HG03175 (cell line): ENCODE results near the gene OCA2.
"Not testable (repeated sequence)": the region's sequence is repeated elsewhere in the genome, so short reads cannot be mapped to it uniquely, and the experiment has no call there.

Source experiments
- ATAC-seq: cut with Tn5 transposase; IDR thresholded peaks from one replicate; pipeline ENCODE4 v1.9.1; 2021; ENCODE audit warnings: mild to moderate bottlenecking, moderate library complexity; ENCODE audit not compliant: unreplicated experiment

The OCA2 gene

GRCh38 chr15:28121577-28121976, 22.5 kb upstream of the OCA2 start:
- ATAC-seq = not testable (repeated sequence)

- ATAC-seq = no peak
These were observed 21.2 kb upstream of the OCA2 start for GRCh38 chr15:28120359-28120640.

- no peak for ATAC-seq
These were observed 19.4 kb upstream of the OCA2 start for GRCh38 chr15:28118531-28118930.

GRCh38 chr15:28118083-28118482, 19.0 kb upstream of the OCA2 start:
- ATAC-seq = no peak

GRCh38 chr15:28117432-28117990, 18.4 kb upstream of the OCA2 start:
- no peak for ATAC-seq

GRCh38 chr15:28116521-28117431, 17.7 kb upstream of the OCA2 start:
- no peak for ATAC-seq

- ATAC-seq = no peak
These were observed 16.8 kb upstream of the OCA2 start for GRCh38 chr15:28115871-28116270.

GRCh38 chr15:28114721-28115622, 15.9 kb upstream of the OCA2 start:
- no peak for ATAC-seq

GRCh38 chr15:28114114-28114455, 15.0 kb upstream of the OCA2 start:
- ATAC-seq = no peak

GRCh38 chr15:28113394-28114113, 14.4 kb upstream of the OCA2 start:
- no peak for ATAC-seq

GRCh38 chr15:28112962-28113361, 13.8 kb upstream of the OCA2 start:
- no peak for ATAC-seq

GRCh38 chr15:28112101-28112760, 13.1 kb upstream of the OCA2 start:
- no peak for ATAC-seq

GRCh38 chr15:28111543-28111942, 12.4 kb upstream of the OCA2 start:
- no peak for ATAC-seq

GRCh38 chr15:28110481-28110881, 11.4 kb upstream of the OCA2 start:
- ATAC-seq = no peak

GRCh38 chr15:28109626-28110455, 10.7 kb upstream of the OCA2 start:
- no peak for ATAC-seq

GRCh38 chr15:28107904-28108275, 8.8 kb upstream of the OCA2 start:
- ATAC-seq = no peak

- no peak for ATAC-seq
These were observed 8.2 kb upstream of the OCA2 start for GRCh38 chr15:28107111-28107903.

- ATAC-seq = no peak
These were observed 7.4 kb upstream of the OCA2 start for GRCh38 chr15:28106294-28107110.
